ENCODE results near the gene OPCML.

DNA sequence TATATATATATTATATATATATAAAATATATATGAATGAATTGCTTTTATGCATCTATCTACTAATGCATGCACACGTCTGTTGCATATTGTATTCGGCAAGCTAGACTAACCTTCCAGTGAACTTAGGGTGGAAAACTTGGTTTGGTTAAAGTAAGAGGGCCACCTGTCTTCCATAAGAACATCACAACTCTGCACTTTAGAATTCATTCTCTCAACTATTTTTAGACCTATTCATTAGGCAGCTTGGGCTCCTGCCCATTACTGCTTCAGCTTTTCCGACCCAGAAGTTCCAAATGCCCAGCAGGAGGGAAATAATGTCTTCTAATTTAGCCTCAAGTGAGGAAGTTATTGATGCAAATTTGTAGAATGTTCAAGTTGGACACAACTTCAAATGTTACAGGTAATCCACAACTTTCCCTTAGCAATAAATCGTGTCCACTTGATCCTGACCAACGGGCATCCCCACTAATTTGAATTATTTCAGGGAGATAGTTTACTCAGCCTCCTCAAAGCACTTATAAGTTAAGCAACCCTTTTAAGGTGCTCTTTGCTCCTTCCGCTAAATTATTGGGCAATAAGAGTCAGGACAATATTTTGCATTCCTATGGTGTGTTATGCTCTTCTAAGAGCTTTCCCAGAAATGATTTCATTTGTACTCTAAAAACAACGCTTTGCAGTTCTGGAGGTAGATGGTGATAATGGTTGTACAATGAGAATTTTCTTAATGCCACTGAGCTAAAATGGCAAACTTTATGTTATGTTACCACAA lies 132.3 kb downstream of the OPCML start:
- TF ChIP-seq, protein P1, sequence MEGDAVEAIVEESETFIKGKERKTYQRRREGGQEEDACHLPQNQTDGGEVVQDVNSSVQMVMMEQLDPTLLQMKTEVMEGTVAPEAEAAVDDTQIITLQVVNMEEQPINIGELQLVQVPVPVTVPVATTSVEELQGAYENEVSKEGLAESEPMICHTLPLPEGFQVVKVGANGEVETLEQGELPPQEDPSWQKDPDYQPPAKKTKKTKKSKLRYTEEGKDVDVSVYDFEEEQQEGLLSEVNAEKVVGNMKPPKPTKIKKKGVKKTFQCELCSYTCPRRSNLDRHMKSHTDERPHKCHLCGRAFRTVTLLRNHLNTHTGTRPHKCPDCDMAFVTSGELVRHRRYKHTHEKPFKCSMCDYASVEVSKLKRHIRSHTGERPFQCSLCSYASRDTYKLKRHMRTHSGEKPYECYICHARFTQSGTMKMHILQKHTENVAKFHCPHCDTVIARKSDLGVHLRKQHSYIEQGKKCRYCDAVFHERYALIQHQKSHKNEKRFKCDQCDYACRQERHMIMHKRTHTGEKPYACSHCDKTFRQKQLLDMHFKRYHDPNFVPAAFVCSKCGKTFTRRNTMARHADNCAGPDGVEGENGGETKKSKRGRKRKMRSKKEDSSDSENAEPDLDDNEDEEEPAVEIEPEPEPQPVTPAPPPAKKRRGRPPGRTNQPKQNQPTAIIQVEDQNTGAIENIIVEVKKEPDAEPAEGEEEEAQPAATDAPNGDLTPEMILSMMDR (IDR thresholded peaks at IDR 0.05): no peak
- no peak for TF ChIP-seq POLR2A (IDR thresholded peaks at IDR 0.05)

All from lower leg skin (tissue), 3 donors.